GM18505 (cell line): ENCODE measurements around the gene CBX2.

Experiments used
- ATAC-seq: cut with Tn5 transposase; IDR thresholded peaks from one replicate; pipeline ENCODE4 v1.9.1; 2021; ENCODE audit not compliant: unreplicated experiment
- POLR2A ChIP-seq: IDR thresholded peaks from 4 replicates; pipeline ENCODE4 v1.6.1; 2011; ENCODE audit warnings: borderline replicate concordance; ENCODE audit not compliant: insufficient read depth, insufficient read length; ENCODE audit errors: extremely low read depth

CBX2 gene

DNA sequence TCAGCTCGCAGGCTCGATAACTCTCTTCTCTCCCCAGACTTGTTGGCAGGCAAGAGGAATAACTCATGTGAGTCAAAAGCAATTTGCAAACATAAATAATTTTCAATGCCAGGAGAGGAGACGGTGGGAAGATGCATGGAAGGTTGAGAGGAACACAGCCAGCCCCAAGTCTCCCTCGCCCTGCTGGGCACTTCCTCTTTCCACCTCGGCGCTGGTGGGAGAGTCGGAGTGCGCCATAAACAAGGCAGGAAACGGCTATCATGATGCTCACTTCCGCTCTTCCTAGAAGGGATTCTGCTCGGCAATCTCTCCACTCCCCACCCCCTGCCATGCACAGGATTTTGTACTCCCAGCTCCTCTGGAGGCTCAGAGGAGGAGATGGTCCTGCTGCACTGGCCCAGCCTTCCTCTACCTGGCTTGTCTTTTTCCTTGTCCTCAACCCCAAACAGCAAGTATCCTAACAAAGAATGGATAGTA lies 48.3 kb downstream of the CBX2 start:
- TF ChIP-seq POLR2A, result no peak
- no peak for ATAC-seq

DNA sequence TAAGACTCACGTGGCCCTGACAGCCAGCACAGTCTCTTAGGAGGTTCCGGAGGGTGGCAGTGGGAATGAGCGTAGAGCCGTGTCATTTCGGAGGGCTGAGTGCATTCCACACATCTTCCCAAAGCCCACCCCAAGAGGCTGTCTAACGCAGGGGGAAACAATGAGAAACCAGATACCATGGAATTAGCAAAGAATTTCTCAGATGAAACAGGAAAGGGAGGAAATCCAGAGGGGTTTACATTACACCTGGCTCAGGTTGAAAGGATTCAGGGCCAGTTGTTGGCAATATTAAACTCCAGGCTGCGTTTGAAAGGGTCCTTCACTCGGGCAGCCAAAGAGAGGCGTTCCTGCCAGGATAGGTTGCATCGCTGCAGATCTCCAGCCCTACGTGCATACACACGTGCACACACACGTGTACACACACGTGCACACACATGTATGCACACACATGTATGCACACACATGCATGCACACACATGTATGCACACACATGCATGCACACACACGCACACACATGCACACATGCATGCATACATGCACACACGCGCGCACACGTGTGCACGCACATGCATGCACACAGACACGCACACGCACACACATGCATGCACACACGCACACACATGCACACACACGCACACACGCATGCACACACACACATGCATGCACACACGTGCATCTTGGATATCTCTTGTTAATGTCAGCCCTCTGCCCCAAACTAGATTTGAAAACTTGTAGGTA lies 49.1 kb downstream of the CBX2 start:
- no peak for ATAC-seq
- TF ChIP-seq POLR2A, result no peak

DNA sequence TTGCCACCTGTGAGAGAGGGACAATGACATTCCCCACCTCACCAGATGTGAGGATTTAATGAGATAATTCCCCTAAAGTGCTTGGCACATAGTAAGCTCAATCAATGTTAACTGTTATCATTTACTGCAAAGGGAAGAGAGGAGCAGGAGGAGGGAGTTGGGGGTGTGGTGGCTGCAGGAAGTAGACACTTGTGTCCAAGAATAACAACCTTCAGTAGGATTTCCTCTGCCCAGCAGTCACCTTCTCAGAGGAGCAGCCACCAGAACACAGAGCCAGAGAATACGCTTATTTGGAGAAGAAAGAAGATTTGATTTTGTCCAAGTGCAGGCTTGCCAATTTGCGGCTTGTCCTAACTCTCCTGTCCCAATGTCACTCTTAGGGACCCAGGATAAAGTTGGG lies 51.1 kb downstream of the CBX2 start:
- TF ChIP-seq POLR2A, result no peak
- no peak for ATAC-seq

DNA sequence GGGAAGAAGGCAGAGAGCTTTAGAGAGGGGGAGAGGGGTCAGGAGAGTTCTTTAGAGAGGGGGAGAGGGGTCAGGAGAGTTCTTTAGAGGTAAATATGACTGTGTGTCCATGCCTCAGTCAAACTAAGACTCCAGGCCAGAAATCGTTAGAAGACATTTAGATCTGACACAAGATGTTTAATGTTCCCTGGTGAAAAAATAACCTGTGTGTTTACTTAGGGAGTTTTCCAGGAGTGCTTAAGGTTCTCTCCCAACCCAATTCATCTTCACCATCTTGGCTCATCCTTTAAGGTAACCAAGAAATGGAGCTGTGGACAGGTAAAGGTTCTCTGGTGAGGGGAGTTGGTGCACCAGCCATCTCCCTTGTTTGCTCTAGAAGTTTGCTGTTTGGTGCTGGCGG lies 51.5 kb downstream of the CBX2 start:
- ATAC-seq, result no peak
- no peak for TF ChIP-seq POLR2A

DNA sequence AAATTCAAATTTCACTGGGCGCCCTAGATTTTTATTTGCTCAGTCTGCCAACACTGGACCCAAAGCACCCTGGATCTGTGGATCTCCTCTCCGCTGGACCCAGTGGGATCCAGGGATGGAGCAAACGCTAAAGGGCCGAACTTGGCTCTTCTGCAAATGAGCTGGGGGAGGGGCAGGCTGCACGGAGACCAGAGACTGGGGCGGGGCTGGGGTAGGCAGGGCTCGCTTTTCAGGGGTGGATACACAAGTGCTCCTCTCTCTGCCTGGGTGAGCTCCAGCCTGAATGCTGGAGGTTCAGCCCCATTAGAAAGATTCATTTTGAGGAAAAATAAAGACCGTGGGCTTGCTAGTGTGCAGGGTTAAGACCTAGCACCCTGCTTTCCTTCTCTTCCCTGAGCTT lies 52.4 kb downstream of the CBX2 start:
- ATAC-seq, result no peak
- TF ChIP-seq POLR2A, result no peak

DNA sequence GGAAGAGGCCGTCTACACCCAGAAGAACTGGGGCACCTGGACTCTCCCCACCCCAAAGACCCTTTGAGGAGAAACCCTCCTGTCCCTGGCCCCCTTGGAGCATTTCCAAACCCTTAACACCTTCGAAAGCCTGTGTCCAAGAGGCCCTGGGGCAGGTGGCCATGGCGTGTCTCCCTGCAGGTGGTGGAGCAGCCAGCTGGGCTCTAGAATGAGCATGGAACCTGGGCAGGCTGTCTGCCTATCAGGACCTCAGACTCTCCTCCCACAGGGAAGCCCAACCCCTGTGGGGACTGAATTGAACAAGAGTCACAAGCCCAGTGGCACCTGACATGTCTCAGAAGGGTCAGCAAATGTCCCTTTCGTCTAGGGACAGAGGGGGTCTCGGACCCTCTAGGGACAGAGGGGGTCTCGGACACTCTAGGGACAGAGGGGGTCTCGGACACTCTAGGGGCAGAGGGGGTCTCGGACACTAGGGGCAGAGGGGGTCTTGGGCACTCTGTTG lies 52.9 kb downstream of the CBX2 start:
- no peak for TF ChIP-seq POLR2A
- no peak for ATAC-seq

DNA sequence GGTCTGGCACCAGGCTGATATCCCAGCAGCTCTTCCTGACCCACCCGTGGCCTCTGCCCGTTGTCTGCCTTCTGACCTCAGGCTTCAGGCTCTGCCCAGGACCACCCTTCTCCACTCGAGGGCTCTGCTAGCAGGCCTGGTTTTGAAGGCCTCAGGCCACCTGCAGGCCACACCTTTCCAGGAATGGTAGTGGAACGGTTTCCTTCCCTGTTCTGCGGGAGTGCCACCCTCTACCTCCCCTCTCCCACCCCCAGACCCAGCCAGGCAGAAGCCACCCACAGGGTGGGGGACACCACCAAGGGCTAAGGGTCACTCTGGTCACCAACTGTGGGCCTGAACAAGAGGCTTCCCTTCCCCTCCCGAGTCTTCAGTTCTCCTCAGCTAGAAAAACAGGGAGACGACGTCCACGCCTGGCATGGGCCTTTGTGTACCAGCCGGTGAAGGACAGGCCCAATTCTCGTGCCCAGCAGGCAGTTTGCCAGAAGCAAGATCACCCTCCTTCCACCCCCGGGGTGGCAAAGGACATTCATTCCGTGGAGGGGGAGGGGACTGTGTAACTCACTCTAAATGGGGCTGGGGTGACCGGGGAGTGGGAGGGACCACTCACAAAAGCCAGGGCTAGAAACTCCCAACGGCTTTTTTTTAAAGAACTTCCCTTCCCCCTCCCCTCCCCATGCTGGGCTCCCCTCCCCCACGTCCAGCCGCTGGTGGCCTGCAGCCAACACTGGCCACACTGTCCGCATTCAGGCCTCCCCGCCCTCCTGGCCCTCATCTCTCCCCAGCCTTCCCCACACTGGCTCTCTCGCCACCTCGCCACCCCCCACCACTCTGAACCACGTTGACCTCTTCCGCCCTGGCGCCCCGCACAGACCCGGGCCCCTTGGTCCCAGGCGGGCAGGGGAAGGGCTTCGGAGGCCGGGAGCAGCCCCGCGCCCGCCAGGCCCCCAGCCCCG lies 53.6 kb downstream of the CBX2 start:
- no peak for TF ChIP-seq POLR2A
- no peak for ATAC-seq

DNA sequence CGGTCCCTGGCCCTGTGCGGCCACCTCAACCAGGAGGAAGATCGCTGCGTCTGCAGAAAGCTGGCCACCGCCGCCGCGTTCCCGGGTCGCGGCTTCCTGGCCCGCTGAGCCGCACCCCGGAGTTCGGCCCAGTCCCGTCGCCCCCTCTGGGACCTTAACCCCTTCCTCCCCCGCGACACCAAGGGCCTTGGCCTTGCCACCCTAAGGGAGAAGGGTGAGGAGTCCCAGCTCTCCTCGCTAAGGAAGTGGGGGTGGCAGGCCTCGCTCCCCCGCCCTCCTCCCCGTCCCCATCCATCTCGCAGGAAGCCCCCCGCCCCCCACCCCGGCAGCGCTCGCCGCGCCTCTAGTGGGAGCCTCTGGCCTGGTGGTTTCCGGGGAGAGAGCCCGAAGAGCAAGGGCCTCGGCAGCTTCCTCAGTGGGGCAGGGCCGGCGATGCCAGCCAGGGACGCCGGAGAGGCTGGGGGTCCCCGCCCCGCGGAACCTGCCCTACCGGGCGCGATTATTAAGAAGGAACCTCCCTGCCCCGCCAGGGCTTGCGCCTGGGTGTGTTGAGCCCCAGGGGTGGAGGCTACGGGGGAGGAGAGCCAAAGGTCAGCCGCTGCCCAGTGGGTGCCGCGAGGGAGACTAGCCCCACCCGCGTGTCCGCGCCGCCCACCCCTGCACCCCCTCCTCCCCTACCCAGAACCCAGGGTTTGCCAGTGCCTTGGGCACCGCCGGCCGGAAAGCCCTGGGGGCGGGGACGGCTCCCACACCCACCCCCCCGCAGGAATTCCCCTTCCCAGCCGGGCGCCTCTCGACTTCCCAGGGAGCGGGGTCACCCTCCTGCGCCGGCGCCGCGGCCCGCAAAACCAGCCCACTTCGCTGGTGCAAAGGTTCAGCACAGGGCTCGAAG lies 54.5 kb downstream of the CBX2 start:
- no peak for ATAC-seq
- TF ChIP-seq POLR2A, result no peak

DNA sequence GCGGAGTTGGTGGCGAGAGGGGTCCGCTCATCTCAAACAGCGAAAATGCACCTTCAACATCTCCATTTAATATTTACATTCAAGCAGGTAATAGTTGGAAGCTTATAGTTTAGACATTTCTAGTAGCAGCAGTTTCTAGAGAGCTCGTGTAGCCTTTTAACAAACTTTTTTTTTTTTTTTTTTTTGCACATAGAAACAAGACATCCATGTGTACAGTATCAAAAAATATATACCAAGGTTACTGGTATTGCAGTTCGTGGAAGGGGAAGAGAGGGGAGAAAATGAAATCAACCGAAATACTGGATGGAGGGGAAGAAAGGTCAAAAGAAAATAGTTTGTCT lies 55.1 kb downstream of the CBX2 start:
- no peak for ATAC-seq
- TF ChIP-seq POLR2A, result no peak

DNA sequence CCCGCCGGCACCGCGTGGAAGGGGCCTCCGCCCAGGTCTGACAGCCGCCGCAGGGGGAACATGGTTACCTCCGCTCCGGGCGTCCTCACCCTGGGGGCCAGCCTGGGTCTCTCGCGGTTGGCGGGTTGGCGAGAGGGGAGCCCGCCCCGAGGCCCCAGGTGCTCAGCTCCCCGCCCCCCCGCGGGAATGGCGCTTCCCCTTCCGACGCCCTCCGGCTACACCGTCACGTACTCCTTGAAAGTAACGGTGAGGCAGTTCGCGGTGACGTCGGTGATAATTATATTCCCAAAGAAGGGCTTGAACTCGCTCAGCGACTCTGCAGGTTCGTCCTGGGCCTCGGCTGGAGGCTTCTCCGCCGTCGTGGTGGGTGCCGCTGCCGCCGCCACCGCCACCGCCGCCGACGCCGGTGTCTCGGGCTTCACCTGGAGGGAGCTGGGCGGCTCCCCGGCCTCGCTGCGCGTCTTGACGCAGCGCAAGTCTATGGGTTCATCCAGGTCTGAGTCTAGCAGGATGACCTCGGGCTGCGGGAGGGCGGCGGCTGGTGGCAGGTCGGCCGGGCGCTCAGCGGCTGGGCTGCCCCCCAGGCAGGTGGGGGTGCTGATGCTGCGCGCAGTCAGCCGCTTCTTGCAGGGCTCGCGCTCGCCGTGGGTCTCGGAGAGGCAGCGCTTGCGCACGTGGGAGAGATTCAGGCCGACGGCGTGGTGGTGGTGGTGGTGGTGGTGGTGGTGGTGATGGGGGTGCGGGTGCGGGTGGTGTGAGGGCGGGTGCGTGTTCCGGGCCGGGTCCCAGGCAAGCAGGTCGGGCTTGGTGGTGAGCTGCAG lies 56.0 kb downstream of the CBX2 start:
- TF ChIP-seq POLR2A, result no peak
- no peak for ATAC-seq

DNA sequence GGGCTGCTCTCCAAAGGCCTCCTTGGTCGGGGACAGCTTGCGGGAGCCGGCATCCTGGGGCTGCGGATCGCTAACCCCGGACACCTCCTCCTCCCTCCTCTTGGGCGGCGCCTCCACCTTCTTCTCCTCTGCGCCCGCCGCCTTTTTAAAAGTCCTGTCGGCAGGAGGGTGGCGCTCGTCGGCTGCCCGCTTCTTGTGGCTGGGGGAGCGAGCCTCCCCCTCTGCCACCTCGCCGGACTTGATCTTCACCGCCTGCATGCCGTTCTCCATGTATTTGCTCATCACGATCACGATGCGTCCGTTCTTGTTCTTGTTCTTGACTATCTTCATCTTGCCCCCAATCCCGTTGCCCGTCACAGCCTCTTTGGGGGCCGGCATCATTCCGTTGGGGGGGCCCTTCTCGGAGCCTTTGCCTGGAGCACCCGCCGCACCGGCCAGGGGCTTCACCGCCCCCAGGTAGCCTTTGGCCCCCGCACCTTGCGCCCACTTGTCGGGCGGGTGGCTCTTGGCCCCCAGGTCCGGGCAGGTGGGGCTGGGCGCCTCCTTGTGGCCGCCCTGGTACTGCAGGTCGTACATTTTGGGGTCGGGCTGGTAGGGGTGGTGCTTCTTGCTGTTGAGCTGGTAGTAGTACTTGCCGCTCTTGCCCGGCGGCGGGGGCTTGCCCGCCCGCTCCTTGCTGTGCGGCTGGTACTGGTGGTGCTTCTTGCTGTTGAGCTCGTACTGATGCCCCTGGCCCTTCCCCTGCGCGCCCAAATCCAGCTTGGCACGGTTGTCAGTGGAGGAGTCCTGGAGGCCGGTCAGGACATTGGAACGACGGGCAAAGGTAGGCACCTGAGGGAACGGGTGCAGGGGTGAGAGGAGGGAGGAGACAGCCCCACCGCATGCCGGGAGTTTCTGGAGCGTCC lies 56.9 kb downstream of the CBX2 start:
- no peak for ATAC-seq
- TF ChIP-seq POLR2A, result no peak
